ENCODE measurements around the gene MERTK. TPM values are rescaled to one million over a fixed set of nuclear protein-coding genes. Genes with fewer than 3 reads are reported as not detected.

The MERTK gene
- total RNA-seq, 1 experiment from 2014 or later: 14.5 TPM

DNA sequence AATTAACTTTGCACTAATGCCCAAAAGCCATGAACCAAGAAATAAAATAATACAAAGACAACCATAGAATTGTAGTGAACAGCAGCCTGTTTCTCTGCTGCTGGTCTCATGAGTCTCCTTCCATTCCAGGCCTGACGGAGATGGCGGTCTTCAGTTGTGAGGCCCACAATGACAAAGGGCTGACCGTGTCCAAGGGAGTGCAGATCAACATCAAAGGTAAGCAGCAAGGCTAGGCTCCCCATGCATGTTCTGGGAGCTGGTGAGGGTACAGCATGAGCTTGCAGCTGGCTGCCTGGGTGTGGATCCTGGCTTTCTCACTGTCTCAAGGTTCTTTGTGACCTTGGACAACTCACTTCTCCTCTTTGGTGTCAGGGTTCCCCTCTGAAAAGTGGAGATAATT is 66.7 kb downstream of the MERTK start:
- no peak for DNase-seq (ENCODE audit: low read depth, low spot score)
- H3K4me3 ChIP-seq (ENCODE audit: low read depth in 2 of 2, low read length in 2 of 2): no peak overlapping the region
- H3K4me1 ChIP-seq (ENCODE audit: control insufficient read depth, insufficient read depth, low read length): no peaks in the 10 kb centered on the region
- no peak for ATAC-seq
- ChIA-PET POLR2A (no interaction called here), CTCF (no interaction called here)
- no peak for TF ChIP-seq REST (IDR thresholded peaks at IDR 0.05; ENCODE audit: insufficient read depth in 1 of 2, low read depth in 2 of 2, low read length in 1 of 2)
- TF ChIP-seq CTCF (IDR thresholded peaks at IDR 0.05): no peak
- BruUV-seq (replicated peaks): no TSS peak
- no peaks in the 10 kb centered on the region for H3K9me3 ChIP-seq (ENCODE audit: control insufficient read depth, insufficient read depth, low read depth, low read length)
- intact Hi-C loops (cut with micrococcal nuclease; ENCODE audit: unreplicated experiment): no loop called here
- H3K27me3 ChIP-seq (ENCODE audit: control insufficient read depth, insufficient read depth, low read length): no peaks in the 10 kb centered on the region
- in situ Hi-C loops (cut with HindIII; ENCODE audit: low pct_unique_long_range_greater_than_20kb, low sequenced_read_pairs): no loop called here
- no peak overlapping the region for H3K27ac ChIP-seq (ENCODE audit: low read length)
- H3K36me3 ChIP-seq (ENCODE audit: control insufficient read depth, insufficient read depth, low read length): no peaks in the 10 kb centered on the region; the same call in 1 of the 2 replicates

GRCh38 chr2:111966241-111966640 is 67.8 kb downstream of the MERTK start:
- Histone ChIP-seq H3K9me3 (ENCODE audit: control insufficient read depth, insufficient read depth, low read depth, low read length) (no peaks in the 10 kb centered on the region), H3K36me3 (ENCODE audit: control insufficient read depth, insufficient read depth, low read length) (no peaks in the 10 kb centered on the region; the same call in 1 of the 2 replicates), H3K4me3 (ENCODE audit: low read depth in 2 of 2, low read length in 2 of 2) (no peak overlapping the region), H3K27me3 (ENCODE audit: control insufficient read depth, insufficient read depth, low read length) (no peaks in the 10 kb centered on the region), H3K4me1 (ENCODE audit: control insufficient read depth, insufficient read depth, low read length) (no peaks in the 10 kb centered on the region), H3K27ac (ENCODE audit: low read length) (no peak overlapping the region)
- BruUV-seq (replicated peaks): no TSS peak
- CTCF ChIA-PET: no interaction called here
- DNase-seq (ENCODE audit: low read depth, low spot score) (no peak), ATAC-seq (no peak)
- in situ Hi-C loops (cut with HindIII; ENCODE audit: low pct_unique_long_range_greater_than_20kb, low sequenced_read_pairs) (no loop called here), intact Hi-C loops (cut with micrococcal nuclease; ENCODE audit: unreplicated experiment) (no loop called here)
- POLR2A ChIA-PET: no interaction called here
- TF ChIP-seq POLR2AphosphoS5 (IDR thresholded peaks at IDR 0.05; ENCODE audit: low read depth, low read length) (no peak), SIN3A (IDR thresholded peaks at IDR 0.05; ENCODE audit: borderline replicate concordance, insufficient read depth, low read depth, low read length) (no peak), CTCF (IDR thresholded peaks at IDR 0.05) (no peak), TCF7L2 (IDR thresholded peaks at IDR 0.05; ENCODE audit: low read depth, low read length) (no peak), REST (IDR thresholded peaks at IDR 0.05; ENCODE audit: insufficient read depth in 1 of 2, low read depth in 2 of 2, low read length in 1 of 2) (no peak)
